DMS53 treated with DMSO at 0.1 percent for 48 hours (cell line): ENCODE data around the gene CCDC69.

Experiments used
- DNase-seq: peaks from one replicate; lab custom pipeline; 2025; ENCODE audit not compliant: unreplicated experiment; lab: John Stamatoyannopoulos, UW

CCDC69 gene

DNA sequence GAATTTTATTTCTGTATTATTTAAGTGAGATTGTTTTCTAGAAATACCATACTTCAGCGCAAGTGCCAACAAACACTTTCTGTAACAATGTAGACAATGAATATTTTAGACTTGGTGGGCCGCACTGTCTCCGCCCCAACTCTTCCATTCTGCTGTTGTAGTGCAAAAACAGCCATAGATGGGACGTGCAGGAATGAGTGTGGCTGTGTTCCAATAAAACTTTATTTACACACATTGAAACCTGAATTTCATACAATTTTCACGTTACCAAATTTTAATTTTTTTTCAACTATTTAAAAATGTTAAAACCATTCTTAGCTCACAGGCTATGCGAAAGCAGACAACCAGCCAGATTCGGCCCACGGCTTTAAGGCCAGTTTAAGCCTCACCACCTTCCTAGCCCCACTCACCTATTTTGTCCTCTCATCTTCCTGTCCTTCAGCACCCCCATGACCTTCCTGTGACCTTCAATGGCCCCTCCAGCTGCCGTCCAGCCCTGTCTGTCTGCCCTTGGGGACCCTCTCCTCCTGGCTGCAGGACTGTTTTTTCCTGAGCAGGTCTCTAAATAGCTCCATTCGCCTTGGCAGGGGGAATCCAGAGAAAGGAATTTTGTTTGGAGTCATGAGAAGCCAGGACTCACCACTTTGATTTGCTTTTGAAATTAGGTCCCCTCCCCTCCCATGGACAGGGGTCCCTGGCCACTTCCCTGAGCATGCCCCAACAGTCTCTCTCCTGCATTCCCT is 55.1 kb downstream of the CCDC69 start:
- DNase-seq: no peak

DNA sequence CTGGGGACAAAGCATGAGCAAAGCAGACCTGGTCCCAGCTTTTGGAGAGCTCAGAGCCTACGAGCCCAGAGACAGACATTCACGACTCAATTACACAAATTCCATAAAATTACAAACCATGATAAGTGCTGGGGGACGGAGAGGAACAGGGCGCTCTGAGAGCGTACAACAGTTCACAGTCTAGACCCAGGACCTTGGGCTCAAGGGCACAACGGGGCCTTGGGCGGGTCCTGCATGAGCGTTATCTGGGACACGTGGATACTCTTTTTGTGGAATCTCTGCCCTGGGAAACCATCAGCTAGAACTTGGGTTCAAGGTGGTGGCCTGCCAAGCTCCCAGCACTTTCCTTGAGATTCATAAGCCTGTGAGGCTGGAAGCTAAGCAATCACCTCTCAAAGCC is 56.9 kb downstream of the CCDC69 start:
- no peak for DNase-seq

DNA sequence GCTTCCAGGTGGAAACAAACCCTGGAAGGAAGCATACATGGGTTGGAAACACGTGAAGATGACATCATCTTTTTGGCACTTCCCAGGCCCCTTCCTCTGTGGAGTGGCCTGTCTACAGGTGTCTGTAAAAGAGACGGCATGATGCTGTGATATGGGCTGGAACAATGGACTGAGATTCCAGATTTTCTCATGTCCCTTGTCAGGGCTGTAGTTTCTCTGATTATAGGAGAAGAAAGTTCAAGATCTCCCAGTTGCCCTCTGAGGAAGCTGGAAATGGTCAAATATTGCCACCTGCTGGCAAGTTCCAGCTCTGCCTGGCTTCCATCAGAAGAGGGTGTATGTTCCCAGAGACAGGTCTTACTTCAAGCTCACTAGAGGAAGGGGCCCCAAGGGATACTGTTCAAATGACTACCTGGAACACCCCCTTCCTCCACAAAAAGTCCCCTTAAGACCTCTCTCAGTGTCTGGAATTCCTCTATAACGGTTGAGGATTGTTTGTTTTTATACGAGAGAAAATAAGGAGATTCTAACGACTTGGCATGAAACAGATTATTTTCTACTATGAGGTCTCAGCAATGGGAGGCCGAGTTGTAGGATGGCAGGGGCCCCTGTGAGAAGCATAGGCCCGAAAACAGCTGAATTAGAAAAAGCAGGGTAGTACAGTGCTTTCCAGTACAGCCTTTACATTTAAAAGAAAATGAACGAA is 59.1 kb downstream of the CCDC69 start:
- peak; percentile 67 for DNase-seq

DNA sequence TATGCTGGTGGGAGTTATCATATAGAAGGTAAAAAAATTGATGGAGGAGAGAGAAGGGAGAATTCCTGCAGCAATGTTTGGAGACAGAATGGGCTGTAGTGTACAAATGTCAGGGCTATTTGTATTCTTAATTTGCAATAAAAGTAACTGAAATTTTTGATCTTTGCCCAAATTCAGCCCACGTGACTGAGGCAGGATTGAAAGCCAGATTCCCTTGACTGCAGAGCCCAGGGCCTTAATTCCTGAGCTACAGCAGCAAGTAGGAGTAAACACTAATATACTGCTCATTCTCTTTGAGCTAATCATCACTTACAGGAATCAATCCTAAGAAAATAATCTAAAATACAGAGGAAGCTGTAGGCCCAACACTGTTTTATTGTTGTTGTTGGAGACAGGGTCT is 61.1 kb downstream of the CCDC69 start:
- no peak for DNase-seq

DNA sequence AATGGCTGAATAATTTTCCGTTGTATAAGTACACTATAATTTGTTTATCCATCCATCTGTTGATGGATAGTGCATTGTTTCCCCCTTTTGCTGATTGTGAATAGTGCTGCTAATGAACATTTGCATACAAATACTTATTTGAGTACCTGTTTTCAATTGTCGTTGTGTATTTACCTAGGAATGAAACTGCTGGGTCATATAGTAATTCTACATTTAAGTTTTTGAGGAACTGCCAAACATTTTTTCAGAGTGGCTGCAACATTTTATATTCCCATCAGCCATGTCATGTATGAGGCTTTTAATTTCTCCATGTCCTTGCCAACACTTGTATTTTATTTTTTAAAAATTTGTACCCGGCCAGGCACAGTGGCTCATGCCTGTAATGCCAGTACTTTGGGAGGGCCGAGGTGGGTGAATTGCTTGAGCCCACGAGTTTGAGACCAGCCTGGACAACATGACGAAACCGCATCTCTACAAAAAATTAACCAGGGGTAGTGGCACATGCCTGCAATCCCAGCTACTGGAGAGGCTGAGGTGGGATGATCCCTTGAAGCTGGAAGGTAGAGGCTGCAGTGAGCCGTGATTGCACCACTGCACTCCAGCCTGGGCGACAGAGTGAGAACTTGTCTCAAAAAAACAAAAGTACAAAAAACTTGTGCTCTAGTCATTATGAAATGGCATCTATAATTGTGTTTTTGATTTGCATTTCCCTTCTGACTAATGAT is 64.1 kb downstream of the CCDC69 start:
- DNase-seq: no peak

DNA sequence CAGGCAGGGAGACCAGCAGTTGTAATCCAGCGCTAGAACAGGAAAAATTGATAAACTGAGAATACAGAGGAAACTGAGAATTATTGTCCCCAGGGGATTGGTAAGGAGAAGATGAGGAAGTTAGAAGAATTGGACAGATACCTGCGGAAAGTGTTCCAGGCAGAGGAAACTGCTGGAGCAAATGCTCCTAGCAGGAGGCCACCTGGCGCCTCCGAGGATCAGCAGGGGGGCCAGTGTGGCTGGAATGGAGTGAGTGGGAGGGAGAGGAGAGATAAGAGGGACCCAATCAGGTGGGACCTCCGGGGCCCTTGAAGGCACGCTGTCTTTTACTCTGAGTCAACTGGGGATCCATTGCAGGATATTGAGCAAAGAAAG is 65.6 kb downstream of the CCDC69 start:
- no peak for DNase-seq

DNA sequence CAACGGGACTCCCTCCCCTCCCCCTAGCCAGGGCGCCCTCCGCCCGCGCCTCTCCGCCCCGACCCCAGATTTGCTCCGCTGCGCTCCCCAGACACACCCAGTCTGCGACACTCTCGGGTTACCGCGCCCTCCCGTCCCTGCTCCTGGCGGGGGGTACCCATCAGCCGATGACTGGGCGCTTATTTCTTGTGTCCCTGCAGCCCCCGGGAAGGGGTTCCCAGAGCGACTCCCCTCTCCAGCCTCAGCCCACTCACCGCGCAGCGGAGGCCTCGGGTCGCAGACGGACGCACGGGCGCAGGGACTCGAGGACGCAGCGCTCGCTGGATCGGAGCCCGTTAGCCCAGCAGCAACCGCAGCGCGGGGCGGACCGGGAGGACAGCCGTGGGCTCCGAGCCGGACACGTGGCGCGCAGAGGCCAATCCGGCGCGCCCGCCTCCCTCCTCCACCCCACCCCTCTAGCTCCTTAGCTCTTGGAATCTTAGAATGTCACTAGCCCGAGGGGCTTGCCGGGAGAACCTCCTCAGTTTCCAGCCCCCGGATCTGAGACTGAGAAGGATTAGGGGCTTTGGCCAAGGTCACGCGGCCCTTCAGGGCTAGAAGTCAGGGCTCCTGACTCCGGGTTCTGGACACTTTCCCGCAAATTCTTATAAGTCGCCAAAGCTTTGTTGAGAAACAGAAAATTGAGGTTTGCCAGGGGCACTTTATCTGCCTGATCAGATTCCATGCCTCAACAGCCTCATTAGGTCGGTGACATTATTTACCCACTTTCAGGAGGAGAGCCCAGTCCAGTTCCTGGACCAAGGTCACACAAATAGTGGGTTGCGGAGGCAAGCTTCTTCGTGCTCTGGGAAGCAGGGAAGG is 66.2 kb downstream of the CCDC69 start, which contains the start of gene ANXA6:
Gene ANXA6, minus strand, starts transcription at position 354 of the 861 bp plus-strand sequence. CDS start 9,878 bp downstream, outside the sequence.
- DNase-seq: peak; percentile 32

DNA sequence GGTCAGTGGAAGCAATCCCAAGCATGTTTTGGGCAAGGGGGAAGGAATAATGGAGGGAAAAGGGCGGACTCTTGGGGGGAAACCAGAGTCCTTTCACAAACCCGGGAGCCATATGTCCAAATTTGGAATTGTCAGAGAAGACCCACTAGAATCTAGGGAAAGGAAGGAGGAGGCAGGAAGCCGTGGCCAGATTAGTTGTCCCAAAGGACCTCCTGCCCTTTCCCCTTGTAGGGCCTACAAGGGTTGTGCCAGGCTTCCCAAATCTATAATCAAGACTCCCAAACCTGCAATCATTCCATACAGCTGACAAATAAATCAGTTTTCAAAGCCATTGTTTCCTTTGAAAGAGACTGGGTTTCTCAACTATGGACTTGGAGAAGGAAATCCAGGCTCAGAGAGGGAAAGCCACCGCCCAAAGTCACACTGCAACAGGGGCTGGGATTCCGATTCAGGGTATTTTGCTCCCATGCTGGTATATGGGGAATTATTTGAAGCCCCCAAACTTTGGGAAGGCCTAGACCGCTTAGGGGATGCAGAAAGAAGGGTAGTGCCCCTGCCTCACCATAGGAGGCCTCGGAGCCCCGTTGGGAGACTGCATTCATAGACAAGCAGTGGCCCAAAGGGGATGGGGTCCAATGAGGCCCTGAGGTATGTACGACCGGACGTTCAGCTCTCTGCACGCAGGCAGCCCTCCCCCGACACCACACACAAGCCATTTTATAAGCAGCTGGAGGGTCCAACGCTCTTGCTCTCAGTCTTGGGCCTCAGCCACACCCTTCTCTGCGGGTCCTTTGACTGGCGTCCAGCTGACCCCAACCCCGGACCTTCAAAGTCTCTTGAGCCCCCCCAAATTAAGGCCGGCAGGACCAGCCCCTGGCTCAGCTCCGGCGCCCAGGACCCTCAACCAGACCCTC is 67.1 kb downstream of the CCDC69 start:
- DNase-seq: no peak

DNA sequence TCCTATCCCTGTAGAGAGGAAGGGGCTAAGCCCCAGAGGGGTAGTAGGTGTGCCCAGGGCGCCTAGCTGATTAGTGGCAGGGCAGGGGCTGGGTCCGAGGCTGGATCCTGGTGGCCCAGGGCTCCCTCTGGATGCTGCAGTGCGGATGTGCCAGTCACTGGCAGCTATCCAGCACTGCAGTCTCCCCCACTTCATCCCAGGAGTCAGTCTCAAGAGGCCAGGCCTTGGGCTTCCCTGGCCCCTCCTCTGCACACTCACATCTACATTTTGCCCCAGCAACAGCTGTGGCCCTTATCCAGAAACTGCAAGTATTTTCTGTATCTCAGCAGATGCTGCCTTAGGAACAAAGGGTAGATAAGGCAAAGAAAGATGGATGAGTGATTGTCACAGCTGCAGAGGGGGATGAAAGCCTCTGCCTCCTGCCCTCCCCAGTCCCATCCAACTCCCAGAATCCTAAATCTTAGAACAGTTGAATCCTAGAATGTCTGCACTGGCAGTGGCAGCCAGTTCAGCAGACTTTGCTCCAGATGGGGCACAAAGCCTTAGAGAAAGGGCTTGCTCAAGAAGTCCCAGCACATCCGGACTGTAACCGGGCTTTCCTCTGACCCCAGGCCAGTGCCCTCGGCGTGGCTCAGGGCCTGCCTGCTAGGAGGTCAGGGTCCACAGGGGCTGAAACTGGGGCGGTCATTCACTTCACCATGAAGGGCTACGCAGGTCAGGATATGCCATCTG is 68.0 kb downstream of the CCDC69 start:
- no peak for DNase-seq

DNA sequence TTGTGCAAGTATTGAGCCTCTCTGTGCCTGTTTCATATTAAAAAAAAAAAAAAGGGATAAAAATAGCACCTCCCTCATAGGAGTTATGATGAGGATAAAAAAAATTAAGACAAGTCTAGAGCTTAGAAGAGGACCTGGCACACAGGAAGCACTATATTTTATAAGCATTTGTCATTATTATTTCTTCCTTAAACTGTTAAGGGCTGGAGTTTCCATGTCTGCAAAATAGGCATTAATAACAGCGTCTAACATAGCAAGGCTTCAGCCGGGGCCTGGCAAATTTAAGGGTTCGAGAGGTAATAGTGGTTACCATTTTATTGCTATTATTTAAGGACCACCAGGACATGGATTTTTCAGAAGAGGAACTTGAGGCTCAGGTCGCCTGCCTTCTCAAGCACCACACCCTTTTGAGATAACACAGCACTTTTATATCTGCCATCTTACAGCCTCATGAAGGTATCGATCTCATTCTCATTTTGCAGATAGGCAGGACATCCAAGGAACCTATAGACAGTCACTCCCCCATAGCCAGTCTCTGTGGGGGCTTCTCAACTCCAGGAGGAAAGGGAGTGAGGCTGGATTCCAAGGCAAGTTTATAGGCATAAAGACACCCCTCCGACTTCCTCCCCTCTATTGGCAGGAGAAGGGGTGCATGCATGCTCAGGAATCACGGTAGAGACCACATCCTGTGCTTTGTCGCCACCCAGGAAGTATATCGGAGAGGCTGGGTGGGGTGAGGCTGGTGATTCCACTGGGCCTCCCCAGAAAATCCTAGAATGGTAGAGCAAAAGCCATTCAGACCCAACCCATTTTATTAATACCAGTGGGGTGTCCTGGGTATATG is 68.7 kb downstream of the CCDC69 start:
- no peak for DNase-seq

DNA sequence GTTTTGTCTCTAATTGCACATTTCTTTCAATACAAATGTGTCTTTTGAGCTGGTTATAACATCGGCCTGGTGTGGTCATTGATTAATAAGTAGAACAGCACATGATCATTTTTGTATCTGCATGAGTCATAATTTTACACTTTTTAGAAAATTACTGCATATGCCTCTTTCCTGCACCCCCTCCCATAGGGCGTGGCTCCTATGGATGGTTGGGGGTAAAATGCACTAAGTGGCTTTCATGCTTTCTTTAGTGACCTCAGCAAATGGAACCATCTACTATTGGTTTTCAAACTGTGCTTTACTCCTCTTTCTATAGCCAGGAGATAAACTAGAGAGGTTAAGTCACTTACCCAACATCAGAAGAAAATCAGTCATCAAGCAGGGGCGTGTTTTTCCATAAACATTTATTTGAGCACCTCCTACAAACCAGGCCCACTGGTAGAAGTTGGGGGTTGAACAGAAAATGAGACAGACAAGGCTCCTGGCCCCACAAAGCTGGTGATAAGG is 70.1 kb downstream of the CCDC69 start:
- no peak for DNase-seq

DNA sequence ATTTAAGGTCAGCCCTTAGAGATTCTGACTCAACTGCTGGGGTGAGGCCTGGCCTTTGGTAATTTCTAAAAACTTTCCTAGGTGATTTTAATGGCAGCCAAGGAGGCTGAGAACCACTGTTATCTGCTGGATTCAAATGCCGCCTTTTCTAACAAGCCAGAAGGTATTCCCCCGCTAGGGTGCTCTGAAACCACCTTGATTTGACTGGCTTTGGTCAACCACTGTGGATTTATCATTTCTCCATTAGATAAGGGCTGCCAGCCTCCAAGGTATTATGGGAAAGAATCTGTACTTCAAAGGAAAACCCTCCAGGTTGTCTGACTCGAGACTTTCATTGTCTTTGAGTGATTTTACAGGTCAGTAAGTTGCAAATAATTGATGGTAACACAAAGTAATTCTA is 70.6 kb downstream of the CCDC69 start:
- no peak for DNase-seq

DNA sequence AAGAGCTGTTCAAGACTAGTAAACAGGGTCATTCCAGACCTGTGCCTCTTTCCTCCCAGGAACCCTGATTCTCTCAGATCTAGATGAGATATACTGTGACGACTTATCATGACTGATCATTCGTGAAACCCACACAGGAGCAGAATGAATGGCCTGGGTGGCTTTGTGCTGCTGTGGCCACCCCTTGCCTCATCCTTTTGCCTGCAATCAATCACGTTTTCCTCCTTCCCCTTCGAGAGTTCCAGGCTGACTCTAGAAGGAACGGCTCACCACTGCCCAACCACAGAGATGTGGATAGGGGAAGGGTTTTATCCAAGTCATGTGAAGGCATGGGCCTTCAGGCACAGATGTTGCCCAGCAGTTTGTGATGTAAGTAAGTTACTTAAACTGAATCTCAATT is 72.1 kb downstream of the CCDC69 start:
- no peak for DNase-seq

DNA sequence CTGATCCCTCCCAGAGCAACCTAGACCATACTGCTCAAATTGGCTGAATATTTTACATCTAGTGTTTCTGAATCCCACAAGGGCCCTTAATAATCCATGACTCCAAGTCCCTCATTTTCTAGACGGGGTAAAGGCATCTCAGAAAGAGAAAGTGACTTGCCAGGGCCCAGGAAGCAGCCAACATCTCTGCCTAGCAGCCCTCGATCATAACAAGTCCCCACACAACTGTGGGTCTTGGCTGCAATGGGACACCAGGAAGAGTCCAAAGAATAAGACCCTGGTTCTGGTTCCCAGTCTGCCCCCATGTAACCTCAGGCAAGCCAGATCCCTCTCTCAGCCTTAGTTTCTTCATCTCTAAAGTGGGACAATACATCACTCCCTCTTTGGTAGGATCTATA is 72.6 kb downstream of the CCDC69 start:
- no peak for DNase-seq

DNA sequence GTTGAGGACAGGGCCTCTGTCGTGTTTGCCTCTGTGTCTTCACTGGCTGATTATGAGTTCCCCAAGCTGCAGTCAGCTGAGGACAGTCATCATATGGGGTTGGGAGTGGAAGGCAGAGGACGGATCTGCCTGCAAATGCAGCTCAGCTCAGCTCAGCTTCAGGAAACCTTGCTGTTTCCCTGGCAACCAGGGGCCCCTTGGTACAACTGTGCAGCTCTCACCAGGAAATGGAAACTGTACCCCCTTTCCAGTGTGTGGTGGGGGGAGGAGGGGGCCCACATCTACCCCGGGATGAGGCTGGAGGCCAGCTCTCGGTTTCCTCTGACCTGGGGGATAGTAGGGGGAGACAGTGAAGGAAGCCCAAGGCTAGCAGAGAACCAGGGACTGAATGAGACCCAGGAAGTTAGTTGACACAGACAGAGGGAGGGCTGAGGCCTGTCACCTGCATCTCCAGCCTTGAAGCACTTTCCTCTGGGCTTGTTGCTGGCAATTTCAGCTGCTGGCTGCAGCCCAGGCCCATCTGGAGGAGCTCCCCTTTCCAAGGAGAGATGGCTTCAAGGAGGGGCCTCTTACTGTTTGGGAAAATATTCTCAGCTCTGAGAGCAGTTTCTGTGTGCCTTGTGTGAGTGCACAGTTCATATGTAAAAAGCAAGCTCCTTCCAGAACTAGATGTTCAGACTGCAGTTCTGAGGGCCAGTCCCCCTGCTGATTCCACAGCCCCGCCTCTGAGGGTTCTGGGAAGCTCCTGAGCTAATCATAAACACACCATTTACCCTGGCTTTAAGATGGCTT is 73.2 kb downstream of the CCDC69 start:
- DNase-seq: peak; percentile 72

DNA sequence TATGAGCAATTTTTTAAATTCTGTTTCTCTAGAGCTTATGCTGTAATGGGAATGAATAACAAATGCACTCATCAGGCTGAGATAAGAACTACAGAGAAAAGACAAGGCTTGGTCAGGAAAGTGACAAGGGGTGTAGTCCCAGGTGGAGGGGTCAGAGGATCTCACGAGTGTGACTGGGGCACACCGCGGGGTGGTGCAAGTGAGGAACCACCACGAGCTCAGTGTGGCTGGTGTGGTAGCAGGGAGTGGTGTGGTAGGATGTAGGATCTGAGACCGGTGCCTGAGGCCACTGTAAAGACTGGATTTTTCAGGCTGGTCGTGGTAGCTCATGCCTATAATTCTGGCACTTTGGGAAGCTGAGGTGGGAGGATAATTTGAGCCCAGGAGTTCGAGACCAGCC is 75.3 kb downstream of the CCDC69 start:
- DNase-seq: no peak

DNA sequence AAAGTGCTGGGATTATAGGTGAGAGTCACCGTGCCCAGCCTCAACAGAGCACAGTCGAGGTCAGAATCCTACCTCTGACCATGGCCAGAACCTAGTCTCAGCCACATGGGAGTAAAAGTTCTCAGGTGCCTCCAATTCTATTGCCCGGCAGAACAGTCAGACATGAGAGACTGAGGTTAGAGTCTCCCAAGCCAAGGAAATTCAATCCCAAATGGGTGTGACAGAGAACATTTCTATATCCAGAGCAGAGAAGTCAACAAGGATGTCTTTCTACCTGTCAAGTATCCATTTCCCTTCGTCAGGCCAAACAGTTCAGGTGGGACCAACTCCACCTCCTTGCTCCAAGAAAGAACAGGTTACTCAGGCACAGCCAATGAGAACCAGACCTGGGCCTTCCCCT is 76.9 kb downstream of the CCDC69 start:
- DNase-seq: no peak
